ENCODE data around the gene COL3A1. TPM values are rescaled to one million over a fixed set of nuclear protein-coding genes. Genes with fewer than 3 reads are reported as not detected.

Gene COL3A1
- total RNA-seq, 1 experiment from 2014 or later: not detected

- Histone ChIP-seq H3K4me3 (no peak overlapping the region), H3K79me2 (ENCODE audit: low read depth) (no peaks in the 10 kb centered on the region), H3K36me3 (ENCODE audit: low read depth) (no peaks in the 10 kb centered on the region), H3K4me1 (replicated peaks; ENCODE audit: insufficient read depth) (no peaks in the 10 kb centered on the region), H4K20me1 (ENCODE audit: insufficient read depth) (no peaks in the 10 kb centered on the region), H2AFZ (no peak overlapping the region), H3K9me2 (ENCODE audit: insufficient read depth) (no peaks in the 10 kb centered on the region), H3K4me2 (no peak overlapping the region), H3K27me3 (ENCODE audit: insufficient read depth, low read depth) (no peaks in the 10 kb centered on the region), H3K9me3 (ENCODE audit: insufficient read depth, low read depth) (no peaks in the 10 kb centered on the region), H3F3A (ENCODE audit: insufficient read depth, low read depth) (no peaks in the 10 kb centered on the region), H3K27ac (no peak overlapping the region)
- no peak for DNase-seq
- ChIA-PET CTCF (no interaction called here), POLR2A (ENCODE audit: unreplicated experiment) (no interaction called here)
- BruUV-seq (replicated peaks): no TSS peak
- intact Hi-C loops (cut with micrococcal nuclease; ENCODE audit: unreplicated experiment): no loop called here
- TF ChIP-seq CTCF (conservative IDR thresholded peaks at IDR 0.05): no peak
- no peak for TF ChIP-seq EZH2 (IDR thresholded peaks at IDR 0.05; ENCODE audit: low read depth)
These were observed 36.6 kb upstream of the COL3A1 start for GRCh38 chr2:188937228-188938220.

- Histone ChIP-seq H3K36me3 (ENCODE audit: low read depth) (no peaks in the 10 kb centered on the region), H3K9me2 (ENCODE audit: insufficient read depth) (no peaks in the 10 kb centered on the region), H3K4me1 (replicated peaks; ENCODE audit: insufficient read depth) (no peaks in the 10 kb centered on the region), H3K27ac (no peak overlapping the region), H3K27me3 (ENCODE audit: insufficient read depth, low read depth) (no peaks in the 10 kb centered on the region), H3F3A (ENCODE audit: insufficient read depth, low read depth) (no peaks in the 10 kb centered on the region), H3K79me2 (ENCODE audit: low read depth) (no peaks in the 10 kb centered on the region), H3K9me3 (ENCODE audit: insufficient read depth, low read depth) (no peaks in the 10 kb centered on the region), H3K4me2 (no peak overlapping the region), H4K20me1 (ENCODE audit: insufficient read depth) (no peaks in the 10 kb centered on the region), H3K4me3 (no peak overlapping the region), H2AFZ (no peak overlapping the region)
- ChIA-PET CTCF (no interaction called here), POLR2A (ENCODE audit: unreplicated experiment) (no interaction called here)
- intact Hi-C loops (cut with micrococcal nuclease; ENCODE audit: unreplicated experiment): no loop called here
- DNase-seq: no peak
- TF ChIP-seq CTCF (conservative IDR thresholded peaks at IDR 0.05) (no peak), EZH2 (IDR thresholded peaks at IDR 0.05; ENCODE audit: low read depth) (no peak)
- no TSS peak for BruUV-seq (replicated peaks)
These were observed 34.0 kb upstream of the COL3A1 start for GRCh38 chr2:188940171-188940570.

GRCh38 chr2:188944442-188944841, 29.7 kb upstream of the COL3A1 start:
- ChIA-PET POLR2A (ENCODE audit: unreplicated experiment) (no interaction called here), CTCF (no interaction called here)
- no peaks in the 10 kb centered on the region for H3F3A ChIP-seq (ENCODE audit: insufficient read depth, low read depth)
- no peaks in the 10 kb centered on the region for H3K9me2 ChIP-seq (ENCODE audit: insufficient read depth)
- no peaks in the 10 kb centered on the region for H3K36me3 ChIP-seq (ENCODE audit: low read depth)
- no peak overlapping the region for H3K4me2 ChIP-seq
- no peaks in the 10 kb centered on the region for H3K9me3 ChIP-seq (ENCODE audit: insufficient read depth, low read depth)
- H3K27me3 ChIP-seq (ENCODE audit: insufficient read depth, low read depth): no peaks in the 10 kb centered on the region
- BruUV-seq (replicated peaks): no TSS peak
- no peaks in the 10 kb centered on the region for H3K79me2 ChIP-seq (ENCODE audit: low read depth)
- intact Hi-C loops (cut with micrococcal nuclease; ENCODE audit: unreplicated experiment): no loop called here
- no peak overlapping the region for H3K27ac ChIP-seq
- no peaks in the 10 kb centered on the region for H3K4me1 ChIP-seq (replicated peaks; ENCODE audit: insufficient read depth)
- no peak overlapping the region; the same call in 1 of the 2 replicates for H2AFZ ChIP-seq
- TF ChIP-seq CTCF (conservative IDR thresholded peaks at IDR 0.05) (no peak), EZH2 (IDR thresholded peaks at IDR 0.05; ENCODE audit: low read depth) (no peak)
- H3K4me3 ChIP-seq: no peak overlapping the region
- no peaks in the 10 kb centered on the region for H4K20me1 ChIP-seq (ENCODE audit: insufficient read depth)
- no peak for DNase-seq
